H9 (cell line): ENCODE measurements around the gene SLC35B1. TPM values are rescaled to one million over a fixed set of nuclear protein-coding genes. Genes with fewer than 3 reads are reported as not detected.

ENCODE experiments used
- DNase-seq: peaks from one replicate; pipeline ENCODE4 v3.0.0-alpha.2; 2017
- H2AFZ ChIP-seq: one replicate; pipeline ENCODE4 v1.6.1; 2013; ENCODE audit warnings: mild to moderate bottlenecking, low read length, control low read depth, moderate library complexity
- H2AK5ac ChIP-seq: 2 replicates; pipeline ENCODE4 v1.6.1; 2013; ENCODE audit warnings: low read length, control low read depth, mixed read lengths; ENCODE audit not compliant: insufficient read length
- H2BK120ac ChIP-seq: one replicate; pipeline ENCODE4 v1.6.1; 2013; ENCODE audit warnings: low read depth, mild to moderate bottlenecking, low read length, control low read depth, inconsistent platforms; ENCODE audit not compliant: poor library complexity, severe bottlenecking
- H2BK12ac ChIP-seq: 2 replicates; pipeline ENCODE4 v1.6.1; 2013; ENCODE audit warnings: low read length, control low read depth, mixed read lengths, low read depth; ENCODE audit not compliant: insufficient read length
- H2BK15ac ChIP-seq: 2 replicates; pipeline ENCODE4 v1.6.1; 2013; ENCODE audit warnings: low read depth, low read length, control low read depth
- H2BK20ac ChIP-seq: one replicate; pipeline ENCODE4 v1.6.1; 2013; ENCODE audit warnings: low read depth, mild to moderate bottlenecking, low read length, control low read depth, inconsistent platforms; ENCODE audit not compliant: poor library complexity, severe bottlenecking
- H2BK5ac ChIP-seq: 2 replicates; pipeline ENCODE4 v1.6.1; 2013; ENCODE audit warnings: low read length, control low read depth, mixed read lengths; ENCODE audit not compliant: insufficient read length
- H3K14ac ChIP-seq: 2 replicates; pipeline ENCODE4 v1.6.1; 2013; ENCODE audit warnings: low read length, control low read depth; ENCODE audit not compliant: insufficient read depth
- H3K18ac ChIP-seq: 2 replicates; pipeline ENCODE4 v1.6.1; 2013; ENCODE audit warnings: low read depth, mild to moderate bottlenecking, mixed read lengths, low read length, control low read depth; ENCODE audit not compliant: insufficient read length
- H3K23ac ChIP-seq: 2 replicates; pipeline ENCODE4 v1.6.1; 2013; ENCODE audit warnings: low read length, control low read depth, mixed read lengths, low read depth; ENCODE audit not compliant: insufficient read length
- H3K23me2 ChIP-seq: 2 replicates; pipeline ENCODE4 v1.6.1; 2013; ENCODE audit warnings: low read depth, mild to moderate bottlenecking, mixed read lengths, low read length, control low read depth; ENCODE audit not compliant: insufficient read length, poor library complexity, severe bottlenecking
- H3K27ac ChIP-seq: 2 replicates; pipeline ENCODE4 v1.5.1; 2013; ENCODE audit warnings: low read length, control low read depth, mixed read lengths, low read depth; ENCODE audit not compliant: insufficient read length
- H3K27me3 ChIP-seq: 2 replicates; pipeline ENCODE4 v1.6.1; 2013; ENCODE audit warnings: low read length, control low read depth, inconsistent platforms; ENCODE audit not compliant: insufficient read depth
- H3K4ac ChIP-seq: 2 replicates; pipeline ENCODE4 v1.6.1; 2013; ENCODE audit warnings: low read depth, mild to moderate bottlenecking, control low read depth, inconsistent platforms, low read length, moderate library complexity
- H3K4me1 ChIP-seq: 2 replicates; pipeline ENCODE4 v1.6.1; 2013; ENCODE audit warnings: low read length, control low read depth, inconsistent platforms; ENCODE audit not compliant: insufficient read depth
- H3K4me2 ChIP-seq: 2 replicates; pipeline ENCODE4 v1.6.1; 2013; ENCODE audit warnings: low read length, control low read depth, mixed read lengths; ENCODE audit not compliant: insufficient read length, insufficient read depth
- H3K56ac ChIP-seq: 2 replicates; pipeline ENCODE4 v1.6.1; 2013; ENCODE audit warnings: low read depth, mild to moderate bottlenecking, mixed read lengths, low read length, control low read depth; ENCODE audit not compliant: insufficient read length
- H3K79me1 ChIP-seq: 2 replicates; pipeline ENCODE4 v1.6.1; 2013; ENCODE audit warnings: low read depth, mild to moderate bottlenecking, moderate library complexity, low read length, control low read depth, inconsistent platforms; ENCODE audit not compliant: insufficient read depth, poor library complexity, severe bottlenecking
- H3K79me2 ChIP-seq: 2 replicates; pipeline ENCODE4 v1.6.1; 2013; ENCODE audit warnings: low read length, control low read depth, inconsistent platforms; ENCODE audit not compliant: insufficient read depth
- H3K9ac ChIP-seq: 2 replicates; pipeline ENCODE4 v1.6.1; 2013; ENCODE audit warnings: low read length, control low read depth, mixed read lengths; ENCODE audit not compliant: insufficient read length; ENCODE audit errors: extremely low read depth
- H3K9me3 ChIP-seq: one replicate; pipeline ENCODE4 v1.6.1; 2013; ENCODE audit warnings: low read depth, low read length, inconsistent platforms; ENCODE audit not compliant: control insufficient read depth
- H3T11ph ChIP-seq: one replicate; pipeline ENCODE4 v1.6.1; 2013; ENCODE audit warnings: mild to moderate bottlenecking, low read length, control low read depth, inconsistent platforms
- H4K20me1 ChIP-seq: one replicate; pipeline ENCODE4 v1.6.1; 2013; ENCODE audit not compliant: control insufficient read depth, insufficient read length, insufficient read depth
- H4K5ac ChIP-seq: 2 replicates; pipeline ENCODE4 v1.6.1; 2013; ENCODE audit warnings: low read depth, mild to moderate bottlenecking, mixed read lengths, low read length, control low read depth; ENCODE audit not compliant: insufficient read length
- H4K8ac ChIP-seq: replicated peaks from 2 replicates; pipeline ENCODE4 v1.6.1; 2013; ENCODE audit warnings: low read length, control low read depth, mixed read lengths, low read depth; ENCODE audit not compliant: insufficient read length
- H4K91ac ChIP-seq: 2 replicates; pipeline ENCODE4 v1.6.1; 2013; ENCODE audit warnings: low read depth, mild to moderate bottlenecking, moderate library complexity, mixed read lengths, low read length, control low read depth; ENCODE audit not compliant: insufficient read length
- H3K27ac Mint-ChIP-seq, 3 experiments: 2 replicates in 2 of 3; 3 replicates in 1 of 3; pipeline ENCODE4 v1.8.0; 2020 to 2021; ENCODE audit warnings: mixed read lengths in 3 of 3, mild to moderate bottlenecking in 1 of 3, moderate library complexity in 1 of 3
- H3K27me3 Mint-ChIP-seq: 2 replicates; pipeline ENCODE4 v1.8.0; 2021; ENCODE audit warnings: low read depth, mild to moderate bottlenecking, moderate library complexity, mixed read lengths
- H3K36me3 Mint-ChIP-seq, 3 experiments: 2 replicates in 2 of 3; 3 replicates in 1 of 3; pipeline ENCODE4 v1.8.0; 2020 to 2021; ENCODE audit warnings: low read depth in 3 of 3, mixed read lengths in 3 of 3; ENCODE audit not compliant: insufficient read depth in 1 of 3
- H3K4me1 Mint-ChIP-seq, 2 experiments: 2 replicates each; pipeline ENCODE4 v1.8.0; 2020; ENCODE audit warnings: mixed read lengths in 2 of 2
- H3K4me3 Mint-ChIP-seq, 2 experiments: 2 replicates in 1 of 2; 3 replicates in 1 of 2; pipeline ENCODE4 v1.8.0; 2020 to 2021; ENCODE audit warnings: mild to moderate bottlenecking in 2 of 2, mixed read lengths in 2 of 2, moderate library complexity in 1 of 2
- H3K9me3 Mint-ChIP-seq, 2 experiments: 2 replicates in 1 of 2; 3 replicates in 1 of 2; pipeline ENCODE4 v1.8.0; 2020; ENCODE audit warnings: mild to moderate bottlenecking in 2 of 2, mixed read lengths in 2 of 2, moderate library complexity in 1 of 2
- WGBS: extraction: QIAGEN DNeasy Blood & Tissue Kit; methylation state at CpG from one replicate; pipeline ENCODE4 v1.1.7; 2013; ENCODE audit warnings: missing lambda C conversion rate, low lambda C conversion rate, mixed read lengths; ENCODE audit not compliant: insufficient read length; ENCODE audit errors: extremely low coverage; 5-methylcytosine and 5-hydroxymethylcytosine counted together
- total RNA-seq: library from RNA; stranded (reverse); gene quantifications from 2 replicates; pipeline ENCODE4 v1.2.1, GENCODE V29; 2021
- TF ChIP-seq, protein P1 (sequence below): fragments of 200-600 bp; sonication (generic); conservative IDR thresholded peaks from 3 replicates; pipeline ENCODE4 v1.8.0; 2021; ENCODE audit warnings: antibody characterized with exemption, mild to moderate bottlenecking

Gene SLC35B1
- total RNA-seq, 1 experiment from 2014 or later: 58.9 TPM

DNA sequence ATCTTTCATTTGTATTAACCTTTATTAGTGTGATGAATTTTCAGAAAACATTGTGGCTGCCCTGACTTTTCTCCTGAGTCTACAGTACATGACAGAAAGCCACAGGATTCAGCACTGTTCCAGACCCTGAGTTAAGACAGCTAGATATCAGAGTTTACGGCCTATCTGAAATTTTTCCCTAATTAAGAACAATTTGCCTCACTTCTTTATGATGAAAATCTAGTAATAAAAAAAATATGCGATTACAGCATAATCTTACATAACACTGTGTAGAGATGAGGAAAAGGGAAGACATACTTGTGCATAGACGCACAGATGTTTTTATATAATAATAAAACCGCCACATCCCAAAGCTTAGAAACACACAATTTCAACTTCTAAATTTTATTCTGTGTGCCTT is 37.1 kb downstream of the SLC35B1 start:
- Mint-ChIP-seq H3K4me1 (peaks cover 0 to 5% of the 10 kb centered on the region in 2 experiments; a peak in 1 of 4 replicates), H3K27me3 (no peaks in the 10 kb centered on the region), H3K4me3 (no peak overlapping the region), H3K27ac (no peak overlapping the region), H3K9me3 (no peaks in the 10 kb centered on the region), H3K36me3 (peaks cover 11 to 31% (median 21%) of the 10 kb centered on the region in 3 experiments)
- H3K23ac ChIP-seq: no peak overlapping the region
- no peak overlapping the region for H4K5ac ChIP-seq
- no peak overlapping the region for H2BK20ac ChIP-seq
- no peak overlapping the region for H3K14ac ChIP-seq
- no peak overlapping the region for H2AK5ac ChIP-seq
- H3T11ph ChIP-seq: no peak overlapping the region
- no peak overlapping the region for H4K91ac ChIP-seq
- H2AFZ ChIP-seq: no peak overlapping the region
- H4K20me1 ChIP-seq: no peaks in the 10 kb centered on the region
- H3K27ac ChIP-seq: no peak overlapping the region
- H3K9ac ChIP-seq: no peak overlapping the region
- no peak overlapping the region for H2BK120ac ChIP-seq
- H3K23me2 ChIP-seq: no peaks in the 10 kb centered on the region
- no peak overlapping the region for H4K8ac ChIP-seq
- no peak overlapping the region for H2BK15ac ChIP-seq
- H3K27me3 ChIP-seq: no peaks in the 10 kb centered on the region
- H3K9me3 ChIP-seq: no peaks in the 10 kb centered on the region
- no peak overlapping the region for H2BK12ac ChIP-seq
- no CpG with 5 or more reads among the region's 4 CpGs for WGBS
- H3K79me1 ChIP-seq: peaks cover 5% of the 10 kb centered on the region
- H3K56ac ChIP-seq: no peak overlapping the region
- no peaks in the 10 kb centered on the region; the same call in 1 of the 2 replicates for H3K79me2 ChIP-seq
- H3K4ac ChIP-seq: no peak overlapping the region
- no peaks in the 10 kb centered on the region for H3K4me1 ChIP-seq
- H3K4me2 ChIP-seq: no peak overlapping the region
- DNase-seq: no peak
- H2BK5ac ChIP-seq: no peak overlapping the region
- H3K18ac ChIP-seq: no peak overlapping the region
- TF ChIP-seq, protein P1, sequence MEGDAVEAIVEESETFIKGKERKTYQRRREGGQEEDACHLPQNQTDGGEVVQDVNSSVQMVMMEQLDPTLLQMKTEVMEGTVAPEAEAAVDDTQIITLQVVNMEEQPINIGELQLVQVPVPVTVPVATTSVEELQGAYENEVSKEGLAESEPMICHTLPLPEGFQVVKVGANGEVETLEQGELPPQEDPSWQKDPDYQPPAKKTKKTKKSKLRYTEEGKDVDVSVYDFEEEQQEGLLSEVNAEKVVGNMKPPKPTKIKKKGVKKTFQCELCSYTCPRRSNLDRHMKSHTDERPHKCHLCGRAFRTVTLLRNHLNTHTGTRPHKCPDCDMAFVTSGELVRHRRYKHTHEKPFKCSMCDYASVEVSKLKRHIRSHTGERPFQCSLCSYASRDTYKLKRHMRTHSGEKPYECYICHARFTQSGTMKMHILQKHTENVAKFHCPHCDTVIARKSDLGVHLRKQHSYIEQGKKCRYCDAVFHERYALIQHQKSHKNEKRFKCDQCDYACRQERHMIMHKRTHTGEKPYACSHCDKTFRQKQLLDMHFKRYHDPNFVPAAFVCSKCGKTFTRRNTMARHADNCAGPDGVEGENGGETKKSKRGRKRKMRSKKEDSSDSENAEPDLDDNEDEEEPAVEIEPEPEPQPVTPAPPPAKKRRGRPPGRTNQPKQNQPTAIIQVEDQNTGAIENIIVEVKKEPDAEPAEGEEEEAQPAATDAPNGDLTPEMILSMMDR: no peak
